Mucosa of rectum (tissue), 2 donors: Measurements from ENCODE around the gene LHFPL3.

Source experiments
- H3K27ac ChIP-seq, 2 donors: one replicate each; pipeline ENCODE4 v1.7.0; 2013; ENCODE audit warnings: inconsistent platforms in 2 of 2, low read depth in 2 of 2, low read length in 2 of 2
- H3K27me3 ChIP-seq, 2 donors: one replicate each; pipeline ENCODE4 v1.7.0; 2013; ENCODE audit warnings: low read length in 2 of 2; ENCODE audit not compliant: control insufficient read depth in 2 of 2, insufficient read depth in 2 of 2
- H3K36me3 ChIP-seq, 2 donors: one replicate each; pipeline ENCODE4 v1.7.0; 2013; ENCODE audit warnings: low read length in 2 of 2; ENCODE audit not compliant: control insufficient read depth in 2 of 2, insufficient read depth in 2 of 2
- H3K4me1 ChIP-seq, 2 donors: one replicate each; pipeline ENCODE4 v1.7.0; 2013; ENCODE audit warnings: low read length in 2 of 2, mild to moderate bottlenecking in 1 of 2; ENCODE audit not compliant: control insufficient read depth in 2 of 2, insufficient read depth in 2 of 2
- H3K4me3 ChIP-seq, 2 donors: one replicate each; pipeline ENCODE4 v1.7.0; 2013; ENCODE audit warnings: low read length in 2 of 2
- H3K9ac ChIP-seq, 2 donors: one replicate each; pipeline ENCODE4 v1.7.0; 2013; ENCODE audit warnings: low read length in 2 of 2, low read depth in 1 of 2, mild to moderate bottlenecking in 1 of 2
- H3K9me3 ChIP-seq, 2 donors: one replicate each; pipeline ENCODE4 v1.7.0; 2013; ENCODE audit warnings: low read length in 2 of 2; ENCODE audit not compliant: control insufficient read depth in 2 of 2
- donor health status: healthy.
- donor health status: Normal muscosa, but diverticular disease.

LHFPL3 gene

DNA sequence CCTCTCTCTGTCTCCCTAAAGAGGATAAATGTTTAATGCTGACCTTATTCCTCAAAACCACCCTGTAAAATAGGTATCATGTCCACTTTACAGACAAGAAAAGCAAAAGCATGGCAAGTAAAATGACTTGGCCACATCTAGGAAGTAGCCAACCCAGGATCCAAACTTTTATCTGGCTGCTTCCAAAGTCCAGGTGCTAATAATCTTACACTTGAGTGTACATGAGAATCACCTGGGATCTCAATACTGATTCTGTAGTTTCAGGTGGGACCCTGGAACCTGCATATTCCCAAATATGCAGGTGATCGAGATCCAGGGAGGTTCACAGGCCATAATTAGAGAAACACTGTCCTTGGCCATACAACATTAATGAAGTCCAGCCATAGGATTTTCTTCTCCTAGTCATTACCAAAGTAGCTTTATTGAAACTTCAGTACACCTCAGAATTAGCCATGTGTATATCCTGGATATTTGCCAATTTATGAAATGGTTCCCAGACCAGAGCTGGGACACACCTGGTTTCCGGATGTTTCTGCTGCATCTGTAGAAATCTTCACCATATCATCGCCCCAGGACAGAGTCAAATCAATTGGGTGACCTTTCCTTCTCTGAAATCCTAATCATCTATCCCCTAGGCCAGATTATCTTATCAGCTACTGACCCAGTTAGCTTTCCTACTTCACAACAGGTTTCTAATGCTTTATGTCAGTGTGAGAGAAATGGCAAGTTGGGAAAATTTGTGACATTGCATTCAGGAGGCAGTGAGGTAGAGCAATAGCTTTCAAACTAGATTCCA lies 566.5 kb downstream of the LHFPL3 start:
- H3K4me1 ChIP-seq: peaks cover 8 to 10% of the 10 kb centered on the region in 2 donors
- no peak overlapping the region for H3K4me3 ChIP-seq
- H3K36me3 ChIP-seq: no peaks in the 10 kb centered on the region
- H3K27me3 ChIP-seq: no peaks in the 10 kb centered on the region
- H3K9me3 ChIP-seq: no peaks in the 10 kb centered on the region
- H3K9ac ChIP-seq: no peak overlapping the region
- H3K27ac ChIP-seq: no peak overlapping the region

GRCh38 chr7:104895522-104896236 lies 567.3 kb downstream of the LHFPL3 start:
- no peaks in the 10 kb centered on the region for H3K9me3 ChIP-seq
- H3K27ac ChIP-seq: no peak overlapping the region
- H3K4me3 ChIP-seq: no peak overlapping the region
- H3K27me3 ChIP-seq: no peaks in the 10 kb centered on the region
- no peaks in the 10 kb centered on the region for H3K36me3 ChIP-seq
- peaks cover 8 to 10% of the 10 kb centered on the region in 2 donors for H3K4me1 ChIP-seq
- no peak overlapping the region for H3K9ac ChIP-seq

DNA sequence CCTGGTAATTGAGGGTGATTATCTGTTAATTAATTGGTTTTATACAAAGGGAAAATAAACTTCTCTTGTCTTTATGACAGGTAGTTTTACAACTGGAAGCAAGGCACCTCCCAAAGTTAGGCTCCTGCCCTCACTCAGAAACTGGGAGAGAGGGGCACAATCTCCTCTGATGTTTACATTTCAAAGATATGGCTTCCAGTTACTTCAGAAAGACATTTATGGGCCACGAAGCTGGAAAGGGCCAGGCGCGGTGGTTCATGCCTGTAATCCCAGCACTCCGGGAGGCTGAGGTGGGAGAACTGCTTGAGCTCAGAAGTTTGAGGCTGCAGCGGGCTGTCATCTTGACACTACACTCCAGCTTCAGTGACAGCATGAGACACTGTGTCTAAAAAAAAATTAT lies 570.0 kb downstream of the LHFPL3 start:
- Histone ChIP-seq H3K4me1 (peaks cover 8 to 10% of the 10 kb centered on the region in 2 donors), H3K9me3 (no peaks in the 10 kb centered on the region), H3K27me3 (no peaks in the 10 kb centered on the region), H3K36me3 (no peaks in the 10 kb centered on the region), H3K4me3 (no peak overlapping the region), H3K9ac (no peak overlapping the region), H3K27ac (no peak overlapping the region)

DNA sequence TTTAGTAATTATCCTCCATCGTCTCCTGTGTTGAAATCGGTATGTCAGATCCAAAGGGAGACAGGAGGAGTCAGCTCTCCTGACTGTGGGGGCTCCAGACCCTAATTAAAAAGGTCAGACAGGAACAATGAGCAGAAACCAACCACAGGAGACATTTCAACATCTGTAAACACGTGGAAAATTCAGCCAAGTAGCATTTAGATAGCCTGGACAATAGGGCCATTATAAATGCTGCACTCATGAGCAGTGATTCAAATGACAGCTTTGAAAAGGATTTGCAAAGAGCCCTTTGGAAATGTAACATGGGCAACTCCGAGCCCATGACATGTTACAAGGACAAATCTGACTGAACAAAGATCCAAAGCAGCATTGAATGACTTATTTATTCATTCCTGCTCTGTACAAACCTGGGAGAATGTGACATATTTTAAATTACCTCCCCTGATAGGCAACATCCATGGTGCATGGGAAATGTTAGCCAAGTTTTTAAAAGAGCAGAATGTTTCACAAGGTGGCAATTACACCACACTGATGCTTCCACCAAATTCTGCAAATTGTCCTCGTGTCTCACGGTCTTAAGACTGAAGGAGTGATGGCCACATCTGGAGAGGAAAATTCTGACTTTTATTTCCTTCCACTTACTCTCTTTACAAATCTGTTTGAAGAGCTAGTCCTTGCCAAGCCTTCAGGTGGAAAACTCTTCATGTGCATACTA lies 572.3 kb downstream of the LHFPL3 start:
- H3K4me1 ChIP-seq: peaks cover 0 to 4% of the 10 kb centered on the region in 2 donors
- H3K27ac ChIP-seq: no peak overlapping the region
- H3K36me3 ChIP-seq: no peaks in the 10 kb centered on the region
- no peak overlapping the region for H3K9ac ChIP-seq
- H3K27me3 ChIP-seq: no peaks in the 10 kb centered on the region
- H3K4me3 ChIP-seq: no peak overlapping the region
- no peaks in the 10 kb centered on the region for H3K9me3 ChIP-seq

GRCh38 chr7:104901240-104901619 lies 572.8 kb downstream of the LHFPL3 start:
- Histone ChIP-seq H3K9ac (no peak overlapping the region), H3K27ac (no peak overlapping the region), H3K4me1 (no peaks in the 10 kb centered on the region), H3K9me3 (no peaks in the 10 kb centered on the region), H3K4me3 (no peak overlapping the region), H3K27me3 (no peaks in the 10 kb centered on the region), H3K36me3 (no peaks in the 10 kb centered on the region)

DNA sequence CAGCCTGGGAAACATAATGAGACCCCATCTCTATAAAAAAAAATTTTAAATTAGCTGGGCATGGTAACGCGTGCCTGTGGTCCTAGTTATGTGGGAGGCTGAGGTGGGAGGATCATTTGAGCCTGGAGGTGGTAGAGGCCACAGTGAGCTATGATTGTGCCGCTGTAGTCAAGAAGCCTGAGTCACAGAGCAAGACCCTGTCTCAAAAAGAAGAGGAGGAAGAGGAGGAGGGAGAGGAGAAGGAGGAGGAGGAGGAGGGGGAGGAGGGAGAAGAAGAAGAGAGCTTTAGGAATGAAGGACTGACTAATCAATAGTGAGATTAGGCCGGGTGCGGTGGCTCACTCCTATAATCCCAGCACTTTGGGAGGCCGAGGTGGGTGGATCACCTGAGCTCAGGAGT lies 573.8 kb downstream of the LHFPL3 start:
- no peak overlapping the region for H3K27ac ChIP-seq
- no peaks in the 10 kb centered on the region for H3K27me3 ChIP-seq
- no peaks in the 10 kb centered on the region for H3K4me1 ChIP-seq
- no peak overlapping the region for H3K9ac ChIP-seq
- no peak overlapping the region for H3K4me3 ChIP-seq
- no peaks in the 10 kb centered on the region for H3K9me3 ChIP-seq
- H3K36me3 ChIP-seq: no peaks in the 10 kb centered on the region

DNA sequence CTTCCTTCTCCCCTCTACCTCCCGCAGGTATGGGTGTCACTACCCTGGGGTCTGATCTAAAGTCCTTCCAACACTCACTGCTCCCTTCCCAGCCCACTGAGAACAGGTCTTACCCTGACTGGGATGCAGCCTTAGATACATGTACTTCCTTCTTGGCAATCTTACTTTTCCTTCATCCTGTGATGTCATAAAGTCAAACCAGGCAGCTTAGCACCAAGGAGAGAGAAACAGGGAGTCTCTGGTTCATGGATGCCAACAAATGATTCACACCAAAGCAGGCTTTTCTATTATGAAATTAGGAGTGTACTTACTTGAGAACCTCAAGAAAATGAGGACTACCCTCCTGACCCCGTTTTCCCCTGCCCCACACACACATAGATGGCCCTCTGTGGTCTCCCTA lies 574.6 kb downstream of the LHFPL3 start:
- no peaks in the 10 kb centered on the region for H3K4me1 ChIP-seq
- no peak overlapping the region for H3K27ac ChIP-seq
- H3K4me3 ChIP-seq: no peak overlapping the region
- no peak overlapping the region for H3K9ac ChIP-seq
- no peaks in the 10 kb centered on the region for H3K9me3 ChIP-seq
- no peaks in the 10 kb centered on the region for H3K27me3 ChIP-seq
- H3K36me3 ChIP-seq: no peaks in the 10 kb centered on the region

- no peaks in the 10 kb centered on the region for H3K4me1 ChIP-seq
- H3K9me3 ChIP-seq: no peaks in the 10 kb centered on the region
- no peak overlapping the region for H3K4me3 ChIP-seq
- no peaks in the 10 kb centered on the region for H3K27me3 ChIP-seq
- no peaks in the 10 kb centered on the region for H3K36me3 ChIP-seq
- no peak overlapping the region for H3K27ac ChIP-seq
- H3K9ac ChIP-seq: no peak overlapping the region
These were observed 575.4 kb downstream of the LHFPL3 start for GRCh38 chr7:104903846-104904245.

GRCh38 chr7:104906032-104906431 lies 577.6 kb downstream of the LHFPL3 start:
- Histone ChIP-seq H3K36me3 (no peaks in the 10 kb centered on the region), H3K9me3 (no peaks in the 10 kb centered on the region), H3K4me3 (no peak overlapping the region), H3K27ac (no peak overlapping the region), H3K9ac (no peak overlapping the region), H3K4me1 (no peaks in the 10 kb centered on the region), H3K27me3 (no peaks in the 10 kb centered on the region)

DNA sequence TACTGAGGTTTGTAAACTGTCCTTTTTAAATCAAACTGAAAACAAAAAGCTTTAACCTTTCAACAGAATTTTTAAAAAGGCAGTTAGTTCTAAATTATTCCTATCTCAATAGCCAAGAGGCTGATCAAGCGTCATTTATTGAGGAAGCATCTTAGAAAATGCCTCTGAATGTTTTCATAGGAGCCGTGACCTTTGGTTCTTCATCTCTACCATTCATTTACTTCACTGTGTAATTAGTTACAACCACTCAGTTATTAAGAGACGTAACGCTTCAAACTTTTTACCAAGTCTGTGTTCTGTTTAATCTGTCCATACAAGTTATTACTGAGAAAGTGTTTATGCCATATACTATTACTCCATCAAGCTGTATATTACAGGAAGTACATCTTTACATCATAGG lies 578.2 kb downstream of the LHFPL3 start:
- no peaks in the 10 kb centered on the region for H3K36me3 ChIP-seq
- no peaks in the 10 kb centered on the region for H3K4me1 ChIP-seq
- H3K27ac ChIP-seq: no peak overlapping the region
- no peak overlapping the region for H3K9ac ChIP-seq
- H3K27me3 ChIP-seq: no peaks in the 10 kb centered on the region
- H3K9me3 ChIP-seq: no peaks in the 10 kb centered on the region
- H3K4me3 ChIP-seq: no peak overlapping the region
